NCI-H128 (cell line): ENCODE data around the gene SMARCC2.
"Not testable (repeated sequence)": the region's sequence is repeated elsewhere in the genome, so short reads cannot be mapped to it uniquely, and the experiment has no call there.

Experiments used
- DNase-seq: peaks from one replicate; lab custom pipeline; 2025; ENCODE audit not compliant: unreplicated experiment; lab: John Stamatoyannopoulos, UW

The SMARCC2 gene

GRCh38 chr12:56212361-56212760 is 23.1 kb upstream of the SMARCC2 start:
- DNase-seq, result no peak

- no peak for DNase-seq
Measured at GRCh38 chr12:56208006-56208405, 18.7 kb upstream of the SMARCC2 start.

GRCh38 chr12:56206452-56207166 is 17.3 kb upstream of the SMARCC2 start:
- DNase-seq, result no peak

- no peak for DNase-seq
Measured at GRCh38 chr12:56205445-56205844, 16.2 kb upstream of the SMARCC2 start.

GRCh38 chr12:56204275-56204674 is 15.0 kb upstream of the SMARCC2 start:
- DNase-seq, result no peak

GRCh38 chr12:56202838-56203237 is 13.6 kb upstream of the SMARCC2 start:
- no peak for DNase-seq

- no peak for DNase-seq
Measured at GRCh38 chr12:56202366-56202765, 13.1 kb upstream of the SMARCC2 start.

GRCh38 chr12:56198836-56199235 is 9.6 kb upstream of the SMARCC2 start:
- DNase-seq, result no peak

GRCh38 chr12:56197921-56198635 is 8.8 kb upstream of the SMARCC2 start:
- DNase-seq, result no peak

GRCh38 chr12:56196818-56197550 is 7.7 kb upstream of the SMARCC2 start:
- DNase-seq, result not testable (repeated sequence)

GRCh38 chr12:56193025-56193578 is 3.8 kb upstream of the SMARCC2 start:
- peak; percentile 75 for DNase-seq

GRCh38 chr12:56192582-56192981 is 3.3 kb upstream of the SMARCC2 start:
- no peak for DNase-seq

GRCh38 chr12:56190695-56191155 is 1.4 kb upstream of the SMARCC2 start:
- DNase-seq, result no peak

- DNase-seq, result peak; percentile 76
Measured at GRCh38 chr12:56189918-56190694, 823 bp upstream of the SMARCC2 start.

- no peak for DNase-seq
Measured at GRCh38 chr12:56188778-56189098, 545 bp downstream of the SMARCC2 start.

GRCh38 chr12:56188131-56188777 is 1.0 kb downstream of the SMARCC2 start:
- DNase-seq, result no peak

GRCh38 chr12:56186957-56187356 is 2.3 kb downstream of the SMARCC2 start:
- DNase-seq, result no peak

GRCh38 chr12:56178347-56178746 is 10.9 kb downstream of the SMARCC2 start:
- DNase-seq, result no peak

- DNase-seq, result no peak
Measured at GRCh38 chr12:56172839-56173238, 16.4 kb downstream of the SMARCC2 start.

- DNase-seq, result no peak
Measured at GRCh38 chr12:56169229-56169759, 20.0 kb downstream of the SMARCC2 start.
